ENCODE results near the gene TIMELESS.
"Not testable (repeated sequence)": the region's sequence is repeated elsewhere in the genome, so short reads cannot be mapped to it uniquely, and the experiment has no call there.

GRCh38 chr12:56494481-56494880 is 45.3 kb upstream of the TIMELESS start:
- TF ChIP-seq POLR2AphosphoS5 (IDR thresholded peaks at IDR 0.05; ENCODE audit: borderline replicate concordance, low read depth, low read length); EZH2 (IDR thresholded peaks at IDR 0.05); FOXP2 (optimal IDR thresholded peaks at IDR 0.05; ENCODE audit: control extremely low read depth, extremely low read length, insufficient read depth): not testable (repeated sequence)
